Glutamatergic neuron (in vitro differentiated cells): Measurements from ENCODE around the gene PSMB3. TPM values are rescaled to one million over a fixed set of nuclear protein-coding genes. Genes with fewer than 3 reads are reported as not detected.

Experiments
- DNase-seq: peaks from one replicate; pipeline ENCODE4 v3.0.0; 2022
- H3K27ac Mint-ChIP-seq: one replicate; pipeline ENCODE4 v1.8.0; 2020; ENCODE audit warnings: mild to moderate bottlenecking, mixed read lengths, inconsistent platforms; ENCODE audit not compliant: unreplicated experiment
- H3K27me3 Mint-ChIP-seq: one replicate; pipeline ENCODE4 v1.8.0; 2020; ENCODE audit warnings: mild to moderate bottlenecking, moderate library complexity, mixed read lengths, inconsistent platforms; ENCODE audit not compliant: unreplicated experiment
- H3K36me3 Mint-ChIP-seq: one replicate; pipeline ENCODE4 v1.8.0; 2020; ENCODE audit warnings: mild to moderate bottlenecking, mixed read lengths, inconsistent platforms; ENCODE audit not compliant: unreplicated experiment
- H3K4me1 Mint-ChIP-seq: one replicate; pipeline ENCODE4 v1.8.0; 2020; ENCODE audit warnings: mild to moderate bottlenecking, low read depth, mixed read lengths, inconsistent platforms; ENCODE audit not compliant: unreplicated experiment
- H3K4me3 Mint-ChIP-seq: one replicate; pipeline ENCODE4 v1.8.0; 2020; ENCODE audit warnings: mild to moderate bottlenecking, mixed read lengths, inconsistent platforms; ENCODE audit not compliant: unreplicated experiment
- H3K9me3 Mint-ChIP-seq: one replicate; pipeline ENCODE4 v1.8.0; 2020; ENCODE audit warnings: mild to moderate bottlenecking, moderate library complexity, mixed read lengths, inconsistent platforms; ENCODE audit not compliant: unreplicated experiment
- CTCF ChIP-seq: fragments of 200-600 bp; sonication (generic); IDR thresholded peaks from one replicate; pipeline ENCODE4 v1.5.0; 2021; ENCODE audit not compliant: partially characterized antibody, unreplicated experiment
- microRNA-seq: library from miRNA; unstranded; fragments of <30 nt; microRNA quantifications from one replicate; pipeline ENCODE4, GENCODE V29; 2020; ENCODE audit not compliant: unreplicated experiment
- total RNA-seq: library from RNA; stranded (reverse); fragmentation: NEBNext Ultra II Directional; extraction: Animal tissue kit (Norgen Biotek cat#: 25700); gene quantifications from one replicate; pipeline ENCODE4 v1.2.1, GENCODE V29; 2021; ENCODE audit not compliant: unreplicated experiment

PSMB3 gene
- total RNA-seq, 1 donor from 2014 or later, result 121 TPM

GRCh38 chr17:38798614-38799500 is 46.3 kb downstream of the PSMB3 start:
- Mint-ChIP-seq H3K4me1 (peaks cover 20% of the 10 kb centered on the region), H3K27ac (peak overlapping the region; percentile 80), H3K27me3 (peaks cover 12% of the 10 kb centered on the region), H3K4me3 (peak overlapping the region; percentile 94), H3K36me3 (peaks cover 12% of the 10 kb centered on the region), H3K9me3 (peaks cover 9% of the 10 kb centered on the region)
- no peak for TF ChIP-seq CTCF
- DNase-seq, result peak; percentile 57

DNA sequence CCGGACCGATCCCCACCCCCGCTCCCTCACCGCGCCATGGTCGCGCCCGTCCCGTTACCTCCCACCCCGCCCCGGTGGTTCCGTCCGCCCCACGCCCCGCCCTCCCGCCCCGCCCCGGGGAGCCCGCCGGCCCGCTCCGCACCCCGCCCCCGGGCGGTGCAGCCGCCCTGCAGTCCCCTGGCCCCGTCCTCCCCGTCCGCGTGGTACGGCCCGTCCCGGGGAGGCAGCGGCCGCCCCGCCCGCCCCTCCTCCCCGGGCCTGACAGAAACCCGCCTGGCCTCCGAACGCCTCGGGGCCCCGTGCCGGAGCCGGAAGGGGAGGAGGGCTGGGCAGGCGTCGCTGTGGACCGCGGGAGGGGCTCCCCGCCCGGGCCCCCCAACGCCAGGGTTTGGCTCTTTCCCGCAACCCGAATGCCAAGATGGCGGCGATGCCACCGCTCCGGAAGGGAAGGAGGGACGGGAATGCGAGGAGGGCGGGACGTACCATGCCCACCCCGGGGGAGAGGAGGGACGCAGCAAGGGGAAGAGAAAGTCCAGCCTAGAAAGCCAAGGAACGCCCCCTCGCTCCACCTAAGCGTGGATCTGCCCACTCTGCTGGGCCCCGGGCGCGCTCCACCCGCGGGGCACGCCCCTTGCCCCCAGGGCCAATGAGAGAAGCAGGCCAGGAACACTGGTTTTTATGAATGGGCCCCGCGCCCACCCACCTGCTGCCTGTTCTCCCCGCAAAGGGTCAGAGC is 47.1 kb downstream of the PSMB3 start, which contains the start of gene PIP4K2B:
PIP4K2B (minus strand) TSS at position 56 of the 736 bp plus-strand sequence. CDS start 132 bp downstream, outside the sequence.
- peak; percentile 97 for DNase-seq
- no peak for TF ChIP-seq CTCF
- Mint-ChIP-seq H3K4me3 (peak within 1 kb of the TSS; percentile 94), H3K9me3 (peaks cover 9% of the 10 kb centered on the region), H3K4me1 (peaks cover 20% of the 10 kb centered on the region), H3K36me3 (peaks cover 17% of the 10 kb centered on the region), H3K27ac (peak within 1 kb of the TSS; percentile 80), H3K27me3 (peaks cover 12% of the 10 kb centered on the region)

- Mint-ChIP-seq H3K27me3 (peaks cover 12% of the 10 kb centered on the region), H3K9me3 (peaks cover 9% of the 10 kb centered on the region), H3K36me3 (peaks cover 17% of the 10 kb centered on the region), H3K4me3 (peak overlapping the region; percentile 84), H3K4me1 (peaks cover 20% of the 10 kb centered on the region), H3K27ac (peak overlapping the region; percentile 62)
- TF ChIP-seq CTCF, result no peak
- DNase-seq, result no peak
Observed at GRCh38 chr17:38800237-38800760, 47.8 kb downstream of the PSMB3 start.

DNA sequence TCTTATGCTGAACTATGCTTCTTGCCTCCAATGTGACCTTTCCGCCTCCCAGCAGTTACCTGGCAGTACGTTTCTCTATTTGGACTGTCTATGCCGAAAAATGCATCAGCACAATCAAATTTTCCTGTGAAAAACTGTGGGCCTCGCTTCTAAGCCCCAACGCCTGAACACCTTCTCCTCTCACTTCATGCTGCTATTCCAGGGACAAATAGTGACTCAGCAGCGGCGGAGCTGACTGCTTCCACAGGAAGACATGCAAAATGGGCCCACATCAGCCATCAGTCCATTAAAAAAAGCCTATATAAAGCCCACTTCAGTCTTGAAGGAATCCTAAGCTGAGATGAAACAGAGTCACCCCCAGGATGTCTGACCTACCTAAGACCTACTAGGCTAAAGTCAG is 57.3 kb downstream of the PSMB3 start:
- DNase-seq, result no peak
- no peaks in the 10 kb centered on the region for H3K36me3 Mint-ChIP-seq
- no peak overlapping the region for H3K27ac Mint-ChIP-seq
- no peaks in the 10 kb centered on the region for H3K4me1 Mint-ChIP-seq
- H3K27me3 Mint-ChIP-seq, result no peaks in the 10 kb centered on the region
- H3K9me3 Mint-ChIP-seq, result peaks cover 1% of the 10 kb centered on the region
- TF ChIP-seq CTCF, result no peak
- no peak overlapping the region for H3K4me3 Mint-ChIP-seq

Small RNA genes lying within 50 kb of the gene (microRNA-seq; reads per million reads assigned to microRNA genes)
- gene MIR4726, result 3.3 reads per million, percentile 24 among the genes with 10 or more reads in this experiment

Other genes starting within 250 kb of the PSMB3 start
- gene SRCIN1, start 146.8 kb upstream of the PSMB3 start, total RNA-seq, result 20.8 TPM
- gene EPOP, start 77.8 kb upstream of the PSMB3 start, total RNA-seq, result 2.0 TPM
- 59.8 TPM for gene MLLT6, start 47.5 kb upstream of the PSMB3 start, total RNA-seq
- gene CISD3, start 22.4 kb upstream of the PSMB3 start, total RNA-seq, result 3.2 TPM
- 70.1 TPM for gene PCGF2, start 4.4 kb upstream of the PSMB3 start, total RNA-seq
- 66.4 TPM for gene PIP4K2B, start 46.8 kb downstream of the PSMB3 start, total RNA-seq
- gene CWC25, start 72.6 kb downstream of the PSMB3 start, total RNA-seq, result 13.0 TPM
- 850 TPM for gene RPL23, start 101.0 kb downstream of the PSMB3 start, total RNA-seq
- gene LASP1, start 117.3 kb downstream of the PSMB3 start, total RNA-seq, result 66.6 TPM
- gene FBXO47, start 214.7 kb downstream of the PSMB3 start, total RNA-seq, result not detected